Measurements from ENCODE around the gene PLA2G2F.
"Not testable (repeated sequence)": the region's sequence is repeated elsewhere in the genome, so short reads cannot be mapped to it uniquely, and the experiment has no call there.

Gene PLA2G2F

DNA sequence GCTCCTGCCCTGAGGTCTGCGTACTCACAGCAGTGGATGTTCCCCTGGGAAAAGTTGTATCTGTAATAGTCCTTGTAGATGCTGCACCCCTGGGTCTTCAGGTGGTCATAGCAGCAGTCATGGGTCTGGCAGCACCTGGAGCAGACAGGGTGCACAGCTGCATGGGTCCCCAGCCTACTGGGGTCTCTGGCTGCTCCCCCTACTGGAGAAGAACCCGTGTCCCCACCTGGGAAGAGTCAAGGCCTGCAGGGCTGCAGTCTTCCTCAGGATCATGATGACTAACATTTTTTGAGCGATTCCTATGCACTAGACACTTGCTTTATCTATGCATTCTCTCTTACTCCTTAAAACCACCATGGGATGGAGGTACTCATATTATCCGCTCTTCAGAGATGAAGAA, 23.6 kb upstream of the PLA2G2F start:
- no peak for DNase-seq

DNA sequence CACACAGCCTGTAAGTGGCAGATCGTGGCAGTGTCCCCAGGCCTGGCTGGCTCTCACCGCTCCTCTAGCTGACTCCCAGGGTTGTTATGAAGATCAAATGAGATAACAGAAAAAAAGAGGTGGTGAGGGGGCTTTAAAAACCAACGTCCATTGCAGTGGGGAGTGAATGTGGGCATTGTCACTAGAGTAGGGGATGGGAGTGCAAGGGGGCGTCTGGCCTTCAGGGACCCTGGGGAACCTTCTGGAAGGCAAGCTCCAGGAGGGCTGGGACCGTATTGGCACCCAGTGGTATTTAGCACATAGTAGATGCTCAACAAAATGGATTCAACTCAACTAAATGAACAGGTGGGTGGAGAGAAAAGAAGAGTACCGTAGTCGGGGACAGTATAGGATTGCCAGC, 23.2 kb upstream of the PLA2G2F start:
- DNase-seq = no peak

DNA sequence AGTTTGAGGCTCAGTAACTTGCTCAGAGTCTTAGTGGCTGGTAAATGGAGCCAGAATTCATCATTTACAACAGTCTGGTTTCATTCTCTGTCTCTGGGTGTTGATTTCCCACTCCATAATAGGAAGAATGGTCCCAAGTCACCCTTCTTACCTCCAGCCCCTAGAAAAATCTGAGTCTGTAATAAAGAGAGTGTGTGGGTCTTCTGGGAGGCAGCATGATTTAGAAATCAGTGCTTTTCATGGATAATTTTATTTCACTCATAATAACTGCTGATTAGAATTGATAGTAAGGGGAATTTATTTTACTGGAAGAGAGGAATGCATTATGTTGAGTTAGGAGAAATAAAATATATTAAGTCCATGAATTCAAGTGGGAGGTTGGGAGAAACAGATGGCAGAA, 21.9 kb upstream of the PLA2G2F start:
- DNase-seq = no peak

DNA sequence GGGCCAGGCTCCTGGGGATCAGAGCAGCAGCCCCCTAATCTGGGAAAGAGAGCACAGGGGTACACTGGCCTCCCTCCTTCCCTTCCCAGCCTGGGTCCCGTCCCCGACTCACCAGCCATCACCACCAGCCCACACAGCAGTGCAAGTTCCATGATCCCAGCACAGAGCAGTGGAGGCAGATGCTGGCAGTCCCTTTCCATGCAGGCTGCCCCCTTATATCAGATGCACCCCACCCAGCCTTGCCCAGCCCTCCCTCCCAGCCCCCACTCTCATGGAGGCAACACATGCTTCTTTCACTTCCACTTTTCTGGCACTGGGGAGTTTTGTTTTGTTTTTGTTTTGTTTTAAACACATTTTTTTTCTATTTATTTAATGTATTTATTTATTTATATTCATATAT, 19.8 kb upstream of the PLA2G2F start, which contains the start of gene PLA2G2D:
Gene PLA2G2D (minus strand): TSS at position 190 of the 400 bp plus-strand sequence. CDS start 38 bp downstream, at position 152.
- DNase-seq = no peak

DNA sequence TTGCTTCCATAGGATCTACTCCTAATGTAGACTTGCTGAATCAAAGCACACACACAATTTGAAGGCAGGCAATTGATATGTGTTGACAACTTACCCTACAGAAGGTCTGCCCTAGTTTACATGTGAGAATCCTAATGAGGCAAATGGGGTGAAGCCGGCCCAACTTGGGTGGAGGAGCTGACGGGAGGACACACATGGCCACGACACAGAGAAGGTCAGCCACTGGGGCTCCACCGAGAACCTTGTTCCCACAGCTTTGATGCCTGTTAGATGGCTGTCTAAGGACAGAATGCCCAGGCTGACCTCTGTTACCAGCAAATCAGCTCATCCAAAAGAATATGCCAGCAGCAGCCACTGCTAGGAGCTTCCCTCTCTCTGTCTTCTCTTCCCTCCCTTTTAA, 18.3 kb upstream of the PLA2G2F start:
- no peak for DNase-seq

DNA sequence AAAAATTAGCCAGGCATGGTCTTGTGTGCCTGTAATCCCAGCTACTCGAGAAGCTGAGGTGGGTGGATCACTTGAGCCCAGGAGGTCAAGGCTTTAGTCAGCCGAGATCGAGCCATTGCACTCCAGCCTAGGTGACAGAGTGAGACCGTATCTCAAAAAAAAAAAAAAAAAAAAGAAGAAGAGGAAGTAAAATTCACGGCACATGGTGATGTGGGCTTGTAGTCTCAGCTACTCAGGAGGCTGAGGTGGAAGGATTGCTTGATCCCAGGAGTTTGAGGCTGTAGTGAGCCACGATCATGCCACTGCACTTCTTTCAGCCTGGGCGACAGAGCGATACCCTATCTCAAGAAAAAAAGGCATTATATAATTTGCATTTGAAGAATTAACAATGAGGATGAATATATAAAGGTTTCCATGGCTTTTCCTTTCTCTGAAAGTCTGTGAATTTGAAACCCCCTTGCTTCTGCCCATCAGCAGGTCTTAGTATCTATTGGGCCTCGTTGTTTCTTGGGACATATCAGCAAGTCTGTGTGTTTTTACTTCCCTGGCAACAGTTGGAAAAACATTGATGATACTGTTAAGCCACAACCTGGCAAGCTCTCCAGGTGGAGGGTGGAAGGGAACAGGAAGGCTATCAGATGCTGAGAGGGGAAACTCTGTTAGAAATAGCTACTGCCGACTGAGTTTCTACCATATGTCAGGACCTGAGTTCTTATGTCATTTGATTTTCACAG, 15.2 kb upstream of the PLA2G2F start:
- DNase-seq = no peak

DNA sequence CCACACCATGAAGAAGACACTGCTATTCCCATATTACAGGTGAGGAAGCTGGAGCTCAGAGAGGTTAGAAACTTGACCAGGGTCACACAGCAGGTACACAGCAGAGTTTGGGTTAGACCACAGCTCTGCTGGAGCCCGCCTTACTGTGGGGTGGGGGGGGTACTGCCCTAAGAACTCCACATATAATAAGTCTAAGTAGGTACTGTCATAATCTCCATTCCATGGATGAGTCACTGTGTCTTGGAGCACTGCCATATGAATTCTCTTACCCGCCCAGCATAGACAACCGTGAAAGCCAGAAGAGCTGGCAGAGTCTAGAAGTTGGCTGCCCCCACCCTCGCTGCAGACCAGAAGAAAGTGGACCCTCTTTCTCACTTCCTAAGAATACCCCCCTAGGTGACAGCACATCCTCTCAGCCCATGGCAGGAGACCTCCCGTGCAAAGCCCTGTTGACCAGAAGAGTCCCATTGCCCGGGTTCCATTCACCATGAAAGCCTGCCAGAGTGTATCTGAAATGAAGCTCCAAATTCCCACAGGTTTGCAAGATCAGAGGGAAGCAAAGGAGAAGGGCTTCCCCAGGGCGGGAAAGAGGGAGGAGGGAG, 14.6 kb upstream of the PLA2G2F start:
- no peak for DNase-seq

DNA sequence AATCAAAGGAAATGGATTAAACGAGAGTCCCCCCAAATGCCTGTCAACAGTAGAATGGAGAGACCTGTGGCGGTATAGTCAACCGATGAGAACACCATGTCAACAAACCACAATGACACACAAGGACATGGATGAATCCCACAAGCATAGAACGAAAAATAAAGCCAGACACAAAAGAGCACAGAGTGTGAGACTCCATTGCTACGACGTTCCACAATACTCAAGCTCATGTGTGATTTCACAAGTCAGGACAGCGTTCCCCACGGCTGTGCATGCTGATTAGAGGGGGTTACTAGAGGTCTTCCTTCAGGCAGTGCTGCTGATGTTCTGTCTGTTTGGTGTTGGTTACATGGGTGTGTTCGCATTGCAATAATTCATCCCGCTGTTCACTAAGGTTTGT, 14.0 kb upstream of the PLA2G2F start:
- no peak for DNase-seq

DNA sequence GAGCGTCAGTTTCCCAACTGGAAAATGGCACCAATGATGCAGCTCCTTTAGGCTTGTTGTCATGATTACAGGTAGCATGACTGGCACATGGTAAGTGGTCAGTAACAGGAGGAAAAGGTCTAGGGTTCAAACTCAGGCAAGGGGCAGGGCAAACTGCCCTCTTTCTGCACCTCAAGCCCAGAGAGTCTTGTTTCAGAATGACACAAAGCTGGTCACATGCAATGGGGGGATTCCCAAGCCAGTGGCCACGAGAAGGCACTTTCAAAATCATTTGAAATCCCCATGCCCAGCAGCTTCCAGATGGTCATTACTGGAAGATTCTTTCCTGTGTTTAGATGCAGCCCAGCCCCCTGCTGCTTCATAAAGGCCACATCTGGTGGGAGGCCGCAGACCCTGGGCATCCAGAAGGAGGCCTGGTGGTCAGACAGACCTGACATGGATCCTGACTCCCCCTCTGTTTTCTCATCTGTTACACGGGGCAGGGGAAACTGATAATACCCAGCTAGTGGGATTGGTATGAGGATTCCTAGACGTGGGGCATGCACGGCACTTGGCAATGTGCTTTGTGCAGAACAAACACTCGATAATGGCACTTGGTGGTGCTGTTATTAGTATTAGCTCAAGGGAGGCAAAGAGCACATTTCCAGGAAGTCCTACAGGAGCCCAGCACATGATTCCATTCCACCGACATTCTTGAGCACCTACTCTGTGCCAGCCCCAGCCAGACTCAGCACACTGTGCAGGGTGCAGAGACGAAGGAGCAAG, 12.9 kb upstream of the PLA2G2F start:
- no peak for DNase-seq

DNA sequence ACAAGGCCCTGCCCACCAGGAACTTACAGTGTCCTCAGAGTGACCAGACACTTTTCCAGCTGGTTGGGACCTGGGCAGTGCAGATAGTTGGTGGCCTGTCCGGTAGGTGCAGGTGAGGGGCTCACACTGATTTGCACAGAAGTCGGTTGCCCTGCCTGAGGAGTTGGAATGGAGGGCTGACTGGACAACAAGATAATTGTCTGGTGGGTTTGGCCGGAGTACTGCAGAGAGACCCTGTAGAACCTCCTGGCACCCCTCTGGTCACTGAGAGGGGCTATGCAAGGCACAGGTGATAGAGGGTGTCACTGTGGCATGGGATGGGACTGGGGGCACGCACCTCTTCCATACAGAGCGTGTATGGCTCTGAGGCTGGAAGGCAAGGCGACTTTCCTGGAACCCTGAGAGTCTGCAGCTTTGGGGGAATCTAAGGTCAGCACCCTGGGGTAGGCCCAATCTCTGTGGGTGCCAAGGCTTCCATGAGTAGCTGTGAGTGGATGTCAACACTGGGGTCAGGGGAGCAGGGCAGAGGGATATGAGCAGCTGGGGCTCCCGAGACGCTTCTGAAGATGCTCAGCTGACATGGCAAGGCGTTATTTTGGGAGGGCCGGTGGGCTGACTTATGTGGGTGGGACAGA, 12.2 kb upstream of the PLA2G2F start:
- no peak for DNase-seq

DNA sequence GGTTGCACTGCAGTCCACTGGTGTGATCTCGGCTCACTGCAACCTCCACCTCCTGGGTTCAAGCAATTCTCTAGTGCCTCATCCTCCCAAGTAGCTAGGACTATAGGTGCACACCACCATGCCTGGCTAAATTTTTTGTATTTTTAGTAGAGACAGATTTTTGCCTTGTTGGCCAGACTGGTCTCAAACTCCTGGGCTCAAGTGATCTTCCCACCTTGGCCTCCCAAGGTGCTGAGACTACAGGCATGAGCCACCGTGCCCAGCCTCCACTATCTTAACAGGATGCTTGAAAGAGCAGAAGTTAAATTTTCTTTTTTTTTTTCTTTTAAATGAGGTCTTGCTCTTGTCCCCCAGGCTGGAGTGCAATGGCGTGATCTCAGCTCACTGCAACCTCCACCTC, 8.6 kb upstream of the PLA2G2F start:
- DNase-seq = not testable (repeated sequence)

DNA sequence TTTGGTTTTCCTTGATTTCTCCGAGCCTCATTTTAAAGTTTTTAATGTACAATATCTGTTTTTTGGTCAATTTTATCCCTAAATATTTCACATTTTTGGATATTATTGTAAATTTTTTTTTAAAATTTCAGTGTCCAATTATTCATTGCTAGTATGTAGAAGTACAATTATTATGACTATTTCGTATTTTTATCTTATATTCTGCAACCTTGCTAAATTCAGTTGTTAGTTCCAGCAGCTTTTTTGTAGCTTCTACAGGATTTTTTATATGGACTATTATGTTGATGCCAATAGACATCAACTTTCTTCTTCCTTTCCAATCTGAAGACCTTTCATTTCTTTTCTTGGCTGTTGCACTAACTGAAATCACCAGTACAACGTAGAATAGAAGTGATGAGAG, 4.1 kb upstream of the PLA2G2F start:
- DNase-seq = no peak

DNA sequence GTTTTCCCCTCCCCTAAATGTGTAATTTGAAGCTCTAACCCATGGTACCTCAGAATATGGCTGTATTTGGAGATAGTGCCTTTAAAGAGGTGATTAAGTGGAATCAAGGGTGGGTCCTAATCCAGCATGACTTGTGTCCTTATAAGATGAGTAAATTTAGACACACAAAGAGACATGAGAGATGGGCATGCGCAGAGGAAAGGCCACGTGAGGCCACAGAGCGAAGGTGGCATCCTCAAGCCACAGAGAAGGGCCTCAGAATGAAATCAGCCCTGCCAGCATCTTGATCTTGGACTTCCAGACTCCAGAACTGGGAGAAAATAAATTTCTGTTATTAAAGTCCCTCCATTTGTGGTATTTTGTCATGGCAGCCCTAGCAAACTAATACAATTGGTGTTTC, 2.9 kb upstream of the PLA2G2F start:
- DNase-seq = no peak

DNA sequence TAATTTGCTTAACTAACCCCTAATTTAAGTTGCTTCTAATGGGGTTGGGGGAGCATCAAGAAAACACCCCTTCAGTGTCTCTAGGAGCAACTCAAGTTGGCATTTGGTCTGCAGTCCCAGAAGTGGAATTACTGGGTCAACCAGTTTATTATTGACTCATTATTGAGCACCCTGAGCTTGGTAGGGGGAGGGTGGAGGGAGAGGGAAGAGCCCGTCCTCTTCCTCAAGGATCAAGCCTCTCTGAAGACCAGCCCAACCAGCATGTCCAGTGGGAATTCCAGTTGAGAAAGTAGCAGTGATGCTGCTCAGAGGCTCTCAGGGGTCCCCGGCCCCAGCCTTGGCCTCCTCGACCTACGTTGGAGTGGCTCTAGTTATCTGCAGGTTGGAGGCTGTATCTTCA, 2.1 kb upstream of the PLA2G2F start:
- DNase-seq = no peak

DNA sequence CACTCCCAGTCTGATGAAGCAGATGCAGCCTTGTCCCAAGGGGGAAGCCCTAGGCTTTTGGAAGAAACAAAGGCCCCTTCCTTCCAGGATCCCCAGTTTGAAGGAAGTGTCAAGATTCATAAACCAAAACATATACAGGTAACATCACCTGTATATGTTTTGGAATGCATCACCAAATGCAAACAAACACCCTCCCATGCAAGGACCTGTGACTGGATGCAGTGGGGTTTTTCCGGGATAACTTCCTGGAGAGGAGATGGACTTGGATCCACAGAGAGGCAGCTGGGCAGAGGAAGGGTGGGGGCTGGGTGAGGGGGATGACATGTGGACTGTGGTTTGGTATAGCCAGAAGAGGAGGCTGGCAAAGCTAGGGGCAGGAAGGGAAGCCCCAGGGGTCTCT, 1.5 kb upstream of the PLA2G2F start:
- DNase-seq = no peak

DNA sequence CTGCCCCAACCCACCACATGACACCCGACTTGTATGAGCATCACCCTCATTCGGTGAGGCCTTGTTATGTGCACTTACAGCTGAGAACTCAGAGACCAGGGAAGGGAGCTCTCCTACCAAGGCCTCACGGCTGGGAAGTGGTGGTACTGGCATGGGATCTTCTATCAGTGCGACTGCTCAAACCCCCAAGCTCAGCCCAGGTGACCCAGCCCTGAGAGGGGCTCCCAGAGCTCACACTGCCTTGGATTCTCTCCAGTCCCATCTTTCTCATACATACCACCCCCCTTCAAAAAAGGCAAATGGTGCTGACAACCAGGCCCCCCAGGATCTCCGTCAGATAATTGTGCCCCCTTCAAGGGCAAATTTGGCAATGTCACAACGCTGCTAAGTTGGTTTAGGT, 777 bp upstream of the PLA2G2F start:
- no peak for DNase-seq

DNA sequence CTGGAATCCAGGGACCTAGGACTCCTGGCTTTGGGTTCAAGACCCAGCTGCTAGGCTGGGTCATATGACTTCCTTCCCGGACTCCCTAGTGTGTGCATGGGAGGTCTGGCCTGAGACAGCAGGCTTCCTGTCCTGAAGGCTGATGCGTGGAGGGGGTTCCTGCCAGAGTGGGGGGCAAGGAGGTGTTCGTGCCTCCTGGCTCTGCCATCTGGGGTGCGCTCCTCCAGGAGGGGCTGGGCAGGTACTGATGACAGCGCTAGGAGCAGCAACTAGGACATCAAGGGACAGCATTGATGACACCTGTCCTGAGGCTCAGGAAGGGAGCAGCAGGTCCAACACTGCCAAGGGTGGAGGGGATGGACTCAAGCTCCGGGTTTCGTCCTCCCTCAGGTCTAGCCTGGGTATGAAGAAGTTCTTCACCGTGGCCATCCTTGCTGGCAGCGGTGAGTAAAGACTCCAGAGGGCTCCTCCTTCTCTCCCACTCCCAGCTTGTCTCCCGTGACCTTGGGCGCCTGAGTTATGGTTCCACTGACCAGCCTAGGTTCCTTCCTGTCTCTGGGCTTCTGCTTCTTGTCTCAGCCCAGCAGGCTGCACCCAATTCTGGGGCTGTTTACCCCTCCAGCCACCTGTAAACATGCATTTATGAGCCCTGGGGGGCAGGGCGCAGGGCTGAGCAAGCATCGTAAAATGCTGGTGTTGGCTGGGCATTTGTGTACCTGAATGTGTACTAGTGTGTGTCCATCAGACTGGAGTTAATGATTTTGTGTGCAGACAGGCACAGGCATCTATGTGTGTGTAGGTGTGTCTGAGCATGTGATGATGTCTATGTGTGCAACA, 871 bp downstream of the PLA2G2F start:
- no peak for DNase-seq

DNA sequence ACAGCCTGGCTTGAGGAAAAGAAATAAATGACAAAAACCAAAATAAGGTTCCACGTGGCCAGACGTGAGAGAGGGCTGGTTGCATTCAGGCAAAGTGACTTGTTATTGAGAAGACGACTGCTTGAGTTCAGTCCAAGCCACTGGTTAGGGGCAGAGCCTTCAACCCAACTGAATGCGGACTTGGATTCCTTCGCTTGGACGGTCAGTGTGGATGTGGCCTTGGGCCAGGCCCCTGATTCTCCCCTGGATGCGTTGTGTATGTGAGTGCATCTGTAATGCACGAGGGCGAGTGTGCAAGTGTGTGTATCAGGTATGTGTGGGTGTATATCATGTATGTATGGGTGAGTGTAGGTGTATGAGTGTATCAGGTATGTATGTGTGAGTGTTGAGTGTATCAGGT, 1.9 kb downstream of the PLA2G2F start:
- no peak for DNase-seq

DNA sequence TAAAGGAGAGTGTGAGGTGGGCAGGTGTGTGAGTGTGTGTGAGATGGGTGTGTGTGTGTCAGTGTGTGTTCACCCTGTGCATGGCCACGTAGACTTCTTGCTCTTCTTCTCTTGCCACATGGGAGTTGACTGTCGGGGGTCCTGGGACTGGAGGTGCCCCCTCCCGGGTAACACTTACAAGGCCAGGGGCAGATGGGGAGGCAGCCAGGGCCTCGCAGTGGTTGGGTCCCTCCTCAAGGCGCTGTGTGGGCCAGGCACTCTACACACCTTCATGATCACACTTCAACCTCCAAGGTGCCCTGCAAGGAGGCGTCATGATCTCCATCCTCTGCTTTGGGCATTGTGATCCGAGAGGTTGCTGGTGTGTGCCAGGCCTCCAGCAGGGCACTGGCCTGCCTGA, 2.3 kb downstream of the PLA2G2F start:
- DNase-seq = no peak

DNA sequence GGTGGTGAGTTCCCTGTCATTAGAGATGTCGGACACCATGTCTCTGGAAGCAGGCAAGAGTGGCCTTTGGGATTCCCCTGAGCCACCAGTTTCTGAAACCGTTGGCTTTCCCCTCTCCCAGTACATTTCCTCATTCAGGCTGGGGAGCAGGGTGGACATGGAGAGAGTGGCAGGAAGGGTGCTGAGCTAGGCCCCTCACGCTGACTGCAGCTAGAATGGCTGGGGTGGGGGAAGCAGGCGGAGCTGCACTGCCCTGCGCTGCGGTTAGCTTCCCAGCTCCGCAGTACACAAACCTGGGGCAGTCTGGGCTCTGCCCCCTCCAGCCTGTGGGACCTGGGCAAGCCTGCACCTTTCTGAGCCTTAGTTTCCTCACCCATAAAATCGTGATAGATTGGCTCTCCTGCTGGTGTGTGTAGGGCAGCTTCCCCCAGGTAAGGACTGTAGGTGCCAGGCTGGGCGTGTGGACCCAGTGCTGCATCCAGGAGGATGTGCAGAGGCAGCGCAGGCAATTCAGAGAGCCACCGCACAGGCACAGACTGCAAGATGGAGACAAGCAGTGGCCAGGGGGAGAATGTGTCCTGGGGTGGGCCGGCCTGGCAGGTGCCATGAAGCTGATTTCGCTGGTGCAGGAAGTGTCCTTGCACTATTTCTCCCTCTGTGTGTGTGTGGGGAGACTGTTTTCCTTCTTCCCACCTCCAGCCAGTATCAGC, 3.0 kb downstream of the PLA2G2F start:
- DNase-seq = no peak

DNA sequence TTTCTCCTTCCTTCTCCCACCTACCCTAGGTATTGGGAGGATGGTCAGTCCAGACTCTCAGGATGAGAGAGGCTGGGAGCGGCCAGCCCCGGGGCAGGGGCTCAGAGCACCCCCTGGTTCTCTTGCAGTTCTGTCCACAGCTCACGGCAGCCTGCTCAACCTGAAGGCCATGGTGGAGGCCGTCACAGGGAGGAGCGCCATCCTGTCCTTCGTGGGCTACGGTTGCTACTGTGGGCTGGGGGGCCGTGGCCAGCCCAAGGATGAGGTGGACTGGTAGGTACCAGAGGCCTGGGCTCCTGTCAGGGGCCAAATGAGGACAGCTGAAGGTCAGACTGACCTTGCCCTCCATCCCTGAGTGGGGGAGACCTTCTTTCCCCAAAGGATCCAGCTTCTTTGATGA, 4.2 kb downstream of the PLA2G2F start:
- DNase-seq = no peak
